K562 (cell line): Measurements from ENCODE around the gene ETNK2. TPM values are rescaled to one million over a fixed set of nuclear protein-coding genes. Genes with fewer than 3 reads are reported as not detected.
"Not testable (repeated sequence)": the region's sequence is repeated elsewhere in the genome, so short reads cannot be mapped to it uniquely, and the experiment has no call there.

Experiments
- ATAC-seq: fragments of 200-7000 bp; cut with Tn5 transposase; 3 replicates; pipeline ENCODE4 v1.9.1; 2020; ENCODE audit warnings: moderate library complexity
- BruUV-seq: library from RNA; stranded (reverse); fragments of 400-500 nt; replicated peaks from 2 replicates; lab custom pipeline; 2021; lab: Mats Ljungman, UMichigan
- CTCF ChIA-PET: fragments of 300-600 bp; formaldehyde crosslinking; extraction: SDS; loops from one replicate; lab custom pipeline; 2021; ENCODE audit warnings: low intra/inter-chr PET ratio; lab: Yijun Ruan, JAX
- POLR2A ChIA-PET: fragments of 300-600, 350-650 bp; sonication (Branson Sonifier 250); formaldehyde crosslinking; extraction: SDS; loops from one replicate; lab custom pipeline; 2021; ENCODE audit warnings: antibody characterized with exemption, inconsistent platforms; lab: Yijun Ruan, JAX
- DNase-seq, 4 experiments: peaks; one replicate each; pipeline versions ENCODE4 v3.0.0 to v3.0.0-alpha.2; 2011 to 2018; ENCODE audit warnings: low spot score in 3 of 4, mixed read lengths in 3 of 4; ENCODE audit errors: extremely low read depth in 1 of 4
- FAIRE-seq: peaks from 2 replicates; lab custom pipeline; 2011; peaks lifted over from hg19 to GRCh38; lab: Jason Lieb, UNC
- H2AFZ ChIP-seq: 2 replicates; pipeline ENCODE4 v1.6.0; 2011; ENCODE audit warnings: low read depth, low read length, control low read depth, inconsistent platforms
- H3K27ac ChIP-seq: fragments of 200-600 bp; 3 replicates; pipeline ENCODE4 v1.8.0; 2011; ENCODE audit warnings: low read depth, mild to moderate bottlenecking, control low read depth, inconsistent platforms, low read length, moderate library complexity, mixed read lengths; ENCODE audit errors: extremely low read depth
- H3K27me3 ChIP-seq, 2 experiments: fragments of 300-600 bp in 1 of 2; 2 replicates in 1 of 2; 3 replicates in 1 of 2; pipeline versions ENCODE4 v1.6.0 to v1.8.0; 2011; ENCODE audit warnings: inconsistent platforms in 2 of 2, low read length in 2 of 2, mild to moderate bottlenecking in 1 of 2, mixed read lengths in 1 of 2, moderate library complexity in 1 of 2; ENCODE audit not compliant: control insufficient read depth in 2 of 2, insufficient read depth in 2 of 2
- H3K36me3 ChIP-seq: fragments of 300-600 bp; 3 replicates; pipeline ENCODE4 v1.8.0; 2011; ENCODE audit warnings: mild to moderate bottlenecking, low read length, inconsistent platforms; ENCODE audit not compliant: control insufficient read depth, insufficient read depth
- H3K4me1 ChIP-seq, 2 experiments: fragments of 200-600 bp in 1 of 2; replicated peaks in 1 of 2; 2 replicates in 1 of 2; 3 replicates in 1 of 2; pipeline versions ENCODE4 v1.5.1 to v1.8.0; 2011; ENCODE audit warnings: inconsistent platforms in 2 of 2, low read length in 2 of 2, mild to moderate bottlenecking in 1 of 2, mixed read lengths in 1 of 2, moderate library complexity in 1 of 2; ENCODE audit not compliant: control insufficient read depth in 2 of 2, insufficient read depth in 2 of 2
- H3K4me2 ChIP-seq: 2 replicates; pipeline ENCODE4 v1.6.1; 2011; ENCODE audit warnings: low read length, control low read depth, inconsistent platforms, mixed read lengths; ENCODE audit not compliant: insufficient read depth
- H3K4me3 ChIP-seq: fragments of 200-600 bp; sonication (generic), shearing (Covaris generic); 2 replicates; pipeline ENCODE4 v1.5.1; 2016; ENCODE audit warnings: control low read depth, inconsistent platforms
- H3K79me2 ChIP-seq: fragments of 200-600 bp; 3 replicates; pipeline ENCODE4 v1.8.0; 2011; ENCODE audit warnings: low read length, inconsistent platforms; ENCODE audit not compliant: control insufficient read depth, insufficient read depth
- H3K9ac ChIP-seq, 2 experiments: 2 replicates each; pipeline versions ENCODE4 v1.6.0 to v1.6.1; 2011; ENCODE audit warnings: low read depth in 2 of 2, low read length in 2 of 2, control low read depth in 1 of 2, inconsistent platforms in 1 of 2, mild to moderate bottlenecking in 1 of 2, mixed read lengths in 1 of 2; ENCODE audit not compliant: insufficient read depth in 1 of 2
- H3K9me1 ChIP-seq: one replicate; pipeline ENCODE4 v1.6.0; 2011; ENCODE audit warnings: inconsistent platforms, mild to moderate bottlenecking, low read length, moderate library complexity; ENCODE audit not compliant: control insufficient read depth, insufficient read depth
- H3K9me3 ChIP-seq: replicated peaks from 2 replicates; pipeline ENCODE4 v1.5.1; 2011; ENCODE audit warnings: low read depth, low read length, inconsistent platforms; ENCODE audit not compliant: control insufficient read depth, insufficient read depth
- H4K20me1 ChIP-seq: replicated peaks from 2 replicates; pipeline ENCODE4 v1.6.1; 2011; ENCODE audit warnings: low read length, inconsistent platforms, mixed read lengths; ENCODE audit not compliant: control insufficient read depth, insufficient read depth
- ATF4 ChIP-seq: fragments of 450-650 bp; formaldehyde crosslinking; IDR thresholded peaks from 2 replicates; pipeline ENCODE4 v1.4.0; 2022; ENCODE audit warnings: mild to moderate bottlenecking, moderate library complexity
- CBFA2T2 ChIP-seq: fragments of 450-650 bp; conservative IDR thresholded peaks from 2 replicates; pipeline ENCODE4 v1.6.1; 2017; ENCODE audit warnings: mild to moderate bottlenecking
- HMBOX1 ChIP-seq: sonication (generic); IDR thresholded peaks from 2 replicates; pipeline ENCODE4 v1.6.1; 2016
- LARP7 ChIP-seq: fragments of 450-650 bp; IDR thresholded peaks from 2 replicates; pipeline ENCODE4 v1.6.1; 2016
- TCF3 ChIP-seq: sonication (generic); formaldehyde crosslinking; IDR thresholded peaks from 2 replicates; pipeline ENCODE4 v1.4.0; 2020; ENCODE audit warnings: mild to moderate bottlenecking, missing genetic modification reagents
- TSHZ1 ChIP-seq: fragments of 250-450 bp; sonication (Bioruptor Pico); IDR thresholded peaks from 2 replicates; pipeline ENCODE4 v1.4.0; 2020; ENCODE audit warnings: mild to moderate bottlenecking, moderate library complexity
- WGBS: fragments of 100-300 bp; shearing (Covaris generic); methylation state at CpG from one replicate; pipeline ENCODE4 v1.1.6; 2016; ENCODE audit warnings: low coverage, mixed read lengths; ENCODE audit not compliant: insufficient coverage; ENCODE audit errors: missing lambda C conversion rate; 5-methylcytosine and 5-hydroxymethylcytosine counted together
- in situ Hi-C: fragments of 300-500 bp; cut with MboI; formaldehyde crosslinking; loops from 4 replicates; pipeline ENCODE4 v1.15.0; 2018; ENCODE audit warnings: inconsistent platforms, mixed read lengths
- intact Hi-C: fragments of 100-400 bp; cut with micrococcal nuclease; formaldehyde crosslinking; loops from 2 replicates; pipeline ENCODE4 v1.14.2; 2022
- polyA plus RNA-seq, 8 experiments: library from polyadenylated mRNA; depleted of rRNA in 4 of 8; stranded (reverse) in 5 of 8; unstranded in 3 of 8; fragments of >200 nt; fragmentation: Nextera tagmentation in 2 of 8; fragmentation: Illumina TruSeq in 1 of 8; extraction: Ambion mirVana in 2 of 8; extraction: Trizol in 1 of 8; gene quantifications; 2 replicates each; pipeline versions ENCODE4 v1.2.1 to v1.2.3, GENCODE V29; 2011 to 2014; ENCODE audit warnings: inconsistent platforms in 1 of 8, missing spikeins in 1 of 8
- total RNA-seq, 7 experiments: library from RNA; depleted of rRNA in 6 of 7; stranded (reverse); fragments of >200 nt in 6 of 7; fragmentation: Illumina TruSeq in 2 of 7; extraction: Trizol in 2 of 7; gene quantifications; 2 replicates each; pipeline versions ENCODE4 v1.2.1 to v1.2.3, GENCODE V29; 2011 to 2021; ENCODE audit warnings: low replicate concordance in 1 of 7

Gene ETNK2
- total and polyA plus RNA-seq, 9 of the 15 experiments (the other 6 are each of a cell fraction or from before 2014, with no cell fraction given), result 0.03 to 0.38 (median 0.13) TPM; not detected in 4

DNA sequence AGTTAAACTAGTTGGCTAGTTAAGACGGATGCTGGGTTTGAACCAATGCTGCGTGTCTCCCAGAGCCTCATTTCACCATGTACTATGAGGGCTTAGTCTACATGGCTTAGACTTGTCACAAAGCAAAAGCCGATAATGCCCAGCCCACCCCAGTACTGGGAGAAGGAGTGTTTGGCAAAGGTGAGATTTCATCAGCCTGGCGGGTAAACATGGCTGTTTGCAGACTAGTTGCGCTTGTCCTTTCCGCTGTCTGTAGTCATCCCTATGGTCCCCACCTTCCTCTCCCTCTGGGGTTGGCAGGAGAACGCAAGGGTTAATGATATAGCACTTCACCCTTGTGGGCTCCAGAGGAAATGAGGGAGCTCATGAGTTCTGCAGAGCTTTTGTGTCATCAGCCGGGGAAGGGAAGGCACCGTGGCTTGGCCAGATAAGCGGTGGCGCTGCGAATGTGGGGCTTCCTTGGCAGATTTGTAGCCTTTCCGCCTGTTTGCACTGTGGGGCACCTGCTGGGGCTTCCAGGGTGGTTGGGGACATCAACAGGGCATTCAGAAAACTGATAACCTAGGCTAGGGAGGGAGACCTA is 49.7 kb downstream of the ETNK2 start (continued):
- no peak for TF ChIP-seq TSHZ1 (CRISPR knock-in tag)
- TF ChIP-seq CBFA2T2, result 0 out of 2 replicates have a peak, but pooled peaks have one; percentile 26
- TF ChIP-seq LARP7, result no peak
- 0 out of 2 replicates have a peak, but pooled peaks have one; percentile 15 for TF ChIP-seq HMBOX1
- peak; percentile 41; the same call in 1 of the 2 replicates for TF ChIP-seq ATF4 (CRISPR knock-in tag)
- TF ChIP-seq TCF3, result peak; percentile 38; the same call in 1 of the 2 replicates

GRCh38 chr1:204099754-204100153 is 52.1 kb downstream of the ETNK2 start:
- H3K27ac ChIP-seq, BruUV-seq, CTCF ChIA-PET, DNase-seq, H3K9me1 ChIP-seq, ATAC-seq, H3K79me2 ChIP-seq, FAIRE-seq, H2AFZ ChIP-seq, intact Hi-C loops, in situ Hi-C loops, H3K4me1 ChIP-seq, H3K4me2 ChIP-seq, H3K4me3 ChIP-seq, H3K9me3 ChIP-seq, H4K20me1 ChIP-seq, H3K36me3 ChIP-seq, H3K9ac ChIP-seq: not testable (repeated sequence)
- POLR2A ChIA-PET, result interaction anchor here (0.7 kb wide), 1 partner anchor 226 kb away, joined by 3 read pairs; no protein-coding TSS in a partner anchor
- WGBS, result 0% methylated on average over 2 of the region's 2 CpGs
- peaks cover 18 to 59% of the 10 kb centered on the region in 2 experiments; a peak in 4 of 5 replicates for H3K27me3 ChIP-seq
